Measurements from ENCODE around the gene APC2.

APC2 gene

GRCh38 chr19:1445932-1446712 is 3.8 kb upstream of the APC2 start:
- no peak overlapping the region for H3K4me3 ChIP-seq (ENCODE audit: low read length)
- H3K9ac ChIP-seq (ENCODE audit: low read length), result no peak overlapping the region
- peaks cover 12% of the 10 kb centered on the region for H3K79me2 ChIP-seq (ENCODE audit: low read length)
- H3K27me3 ChIP-seq (ENCODE audit: low read depth, low read length), result no peaks in the 10 kb centered on the region
- H3K36me3 ChIP-seq (replicated peaks; ENCODE audit: low read depth, low read length), result peaks cover 19% of the 10 kb centered on the region
- peaks cover 17% of the 10 kb centered on the region for H3K4me1 ChIP-seq (ENCODE audit: low read length)
- H2AFZ ChIP-seq (ENCODE audit: low read depth, low read length), result no peak overlapping the region
- TF ChIP-seq EZH2phosphoT487 (IDR thresholded peaks at IDR 0.05; ENCODE audit: low read depth) (no peak), CTCF (IDR thresholded peaks at IDR 0.05; ENCODE audit: low read depth, low read length) (no peak)
- no peaks in the 10 kb centered on the region for H3K9me3 ChIP-seq (ENCODE audit: insufficient read depth, low read length)
- no peak overlapping the region for H3K27ac ChIP-seq (ENCODE audit: low read length)
- H3K4me2 ChIP-seq (ENCODE audit: low read length), result no peak overlapping the region
- H4K20me1 ChIP-seq (ENCODE audit: insufficient read depth, low read length), result peaks cover 18% of the 10 kb centered on the region

DNA sequence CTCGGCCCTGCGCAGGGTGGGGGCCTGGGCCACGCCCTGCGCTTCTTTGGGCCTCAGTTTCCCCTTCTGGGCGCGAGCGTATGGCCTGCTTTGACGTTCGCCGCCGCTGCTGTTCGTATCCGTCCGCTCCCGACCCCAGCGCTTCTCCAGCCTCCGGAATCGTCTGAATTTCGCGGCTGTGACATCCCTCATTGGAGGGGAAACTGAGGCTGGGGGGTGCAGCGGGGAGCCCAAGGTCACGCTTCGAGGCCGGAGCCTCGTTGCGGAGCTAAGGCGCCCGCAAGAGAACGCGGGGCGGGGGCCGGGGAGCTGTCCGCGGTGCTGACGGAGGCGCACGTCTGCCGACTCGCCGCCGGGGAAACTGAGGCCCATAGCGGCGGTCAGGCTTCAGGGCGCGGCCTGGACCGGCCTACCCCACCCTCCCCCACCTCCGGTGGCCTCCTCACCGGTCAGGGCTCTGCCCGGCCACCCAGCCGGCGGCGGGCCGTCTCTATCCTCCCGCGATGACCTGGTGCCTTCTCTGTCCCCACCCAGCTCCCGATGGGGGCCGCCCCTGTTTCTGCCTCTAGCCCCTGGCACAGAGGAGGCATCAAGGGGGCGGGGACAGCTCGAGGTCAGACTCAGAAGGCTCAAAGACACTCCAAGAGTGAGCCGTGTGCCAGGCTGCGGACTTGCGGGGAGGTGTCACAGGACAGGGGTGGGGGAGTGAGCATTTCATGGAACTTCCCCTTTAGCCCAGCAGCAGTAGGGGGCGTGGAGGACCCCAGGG is 3.0 kb upstream of the APC2 start:
- Histone ChIP-seq H3K27me3 (ENCODE audit: low read depth, low read length) (no peaks in the 10 kb centered on the region), H3K4me1 (ENCODE audit: low read length) (peaks cover 17% of the 10 kb centered on the region), H3K4me3 (ENCODE audit: low read length) (no peak overlapping the region), H3K9me3 (ENCODE audit: insufficient read depth, low read length) (no peaks in the 10 kb centered on the region), H3K9ac (ENCODE audit: low read length) (no peak overlapping the region), H3K4me2 (ENCODE audit: low read length) (no peak overlapping the region), H3K27ac (ENCODE audit: low read length) (no peak overlapping the region), H2AFZ (ENCODE audit: low read depth, low read length) (no peak overlapping the region), H4K20me1 (ENCODE audit: insufficient read depth, low read length) (peaks cover 10% of the 10 kb centered on the region), H3K79me2 (ENCODE audit: low read length) (peaks cover 4% of the 10 kb centered on the region; the same call in 1 of the 2 replicates), H3K36me3 (replicated peaks; ENCODE audit: low read depth, low read length) (peaks cover 13% of the 10 kb centered on the region)
- no peak for TF ChIP-seq EZH2phosphoT487 (IDR thresholded peaks at IDR 0.05; ENCODE audit: low read depth)
- no peak for TF ChIP-seq CTCF (IDR thresholded peaks at IDR 0.05; ENCODE audit: low read depth, low read length)

- no peaks in the 10 kb centered on the region for H3K27me3 ChIP-seq (ENCODE audit: low read depth, low read length)
- H3K9ac ChIP-seq (ENCODE audit: low read length), result no peak overlapping the region
- TF ChIP-seq CTCF (IDR thresholded peaks at IDR 0.05; ENCODE audit: low read depth, low read length), result no peak
- no peak for TF ChIP-seq EZH2phosphoT487 (IDR thresholded peaks at IDR 0.05; ENCODE audit: low read depth)
- H3K4me2 ChIP-seq (ENCODE audit: low read length), result no peak overlapping the region
- no peak overlapping the region for H3K27ac ChIP-seq (ENCODE audit: low read length)
- H3K4me1 ChIP-seq (ENCODE audit: low read length), result peaks cover 17% of the 10 kb centered on the region
- H3K9me3 ChIP-seq (ENCODE audit: insufficient read depth, low read length), result no peaks in the 10 kb centered on the region
- peaks cover 6% of the 10 kb centered on the region for H3K36me3 ChIP-seq (replicated peaks; ENCODE audit: low read depth, low read length)
- no peaks in the 10 kb centered on the region for H3K79me2 ChIP-seq (ENCODE audit: low read length)
- peaks cover 4% of the 10 kb centered on the region for H4K20me1 ChIP-seq (ENCODE audit: insufficient read depth, low read length)
- H3K4me3 ChIP-seq (ENCODE audit: low read length), result no peak overlapping the region
- no peak overlapping the region for H2AFZ ChIP-seq (ENCODE audit: low read depth, low read length)
Measured at GRCh38 chr19:1447504-1447903, 2.4 kb upstream of the APC2 start.

DNA sequence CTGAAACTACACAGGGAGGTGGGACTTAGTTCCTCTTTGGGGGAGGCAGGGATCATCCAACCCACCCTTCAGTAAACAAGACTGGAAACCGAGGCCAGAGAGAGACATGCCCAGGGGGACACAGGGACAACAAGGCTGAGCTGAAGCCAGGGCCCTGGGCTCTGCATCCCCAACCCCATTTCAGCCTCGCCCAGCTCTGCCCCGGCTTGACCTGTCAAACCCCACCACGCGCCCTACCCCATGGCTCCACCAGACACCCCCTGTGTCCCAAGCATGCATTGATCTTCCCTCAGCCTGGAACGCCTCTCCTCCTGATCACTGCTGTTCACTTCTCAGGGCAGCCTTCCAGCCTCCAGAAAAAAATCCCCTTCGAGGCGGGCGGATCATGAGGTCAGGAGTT is 2.0 kb upstream of the APC2 start:
- H3K79me2 ChIP-seq (ENCODE audit: low read length), result no peaks in the 10 kb centered on the region
- no peaks in the 10 kb centered on the region for H3K9me3 ChIP-seq (ENCODE audit: insufficient read depth, low read length)
- no peaks in the 10 kb centered on the region for H3K27me3 ChIP-seq (ENCODE audit: low read depth, low read length)
- no peak overlapping the region for H3K9ac ChIP-seq (ENCODE audit: low read length)
- no peak overlapping the region for H3K27ac ChIP-seq (ENCODE audit: low read length)
- H3K4me3 ChIP-seq (ENCODE audit: low read length), result no peak overlapping the region
- TF ChIP-seq CTCF (IDR thresholded peaks at IDR 0.05; ENCODE audit: low read depth, low read length) (no peak), EZH2phosphoT487 (IDR thresholded peaks at IDR 0.05; ENCODE audit: low read depth) (no peak)
- no peaks in the 10 kb centered on the region; the same call in 1 of the 2 replicates for H4K20me1 ChIP-seq (ENCODE audit: insufficient read depth, low read length)
- H3K4me1 ChIP-seq (ENCODE audit: low read length), result peaks cover 17% of the 10 kb centered on the region
- no peak overlapping the region for H2AFZ ChIP-seq (ENCODE audit: low read depth, low read length)
- peaks cover 3% of the 10 kb centered on the region for H3K36me3 ChIP-seq (replicated peaks; ENCODE audit: low read depth, low read length)
- H3K4me2 ChIP-seq (ENCODE audit: low read length), result no peak overlapping the region
